GM23338 (cell line): ENCODE results near the gene PARP8. TPM values are rescaled to one million over a fixed set of nuclear protein-coding genes. Genes with fewer than 3 reads are reported as not detected.

Experiments
- ATAC-seq: fragments of 200-7000 bp; cut with Tn5 transposase; 3 replicates; pipeline ENCODE4 v1.9.1; 2020
- DNase-seq: peaks from one replicate; pipeline ENCODE4 v3.0.0-alpha.2; 2015; ENCODE audit warnings: low spot score
- H2AFZ ChIP-seq: fragments of 200-600 bp; sonication (generic); 2 replicates; pipeline ENCODE4 v1.8.0; 2016; ENCODE audit warnings: antibody characterized with exemption, mild to moderate bottlenecking, moderate library complexity
- H3F3A ChIP-seq: fragments of 200-600 bp; sonication (generic); replicated peaks from 2 replicates; pipeline ENCODE4 v1.8.0; 2017; ENCODE audit warnings: antibody characterized with exemption, mixed run types, low read depth
- H3K27ac ChIP-seq: fragments of 200-600 bp; sonication (generic); 2 replicates; pipeline ENCODE4 v1.6.1; 2016; ENCODE audit warnings: low read depth
- H3K27me3 ChIP-seq: fragments of 200-600 bp; sonication (generic); 2 replicates; pipeline ENCODE4 v1.8.0; 2016; ENCODE audit warnings: mild to moderate bottlenecking, mixed run types, moderate library complexity; ENCODE audit not compliant: insufficient read depth
- H3K36me3 ChIP-seq: fragments of 200-600 bp; sonication (generic); 2 replicates; pipeline ENCODE4 v1.8.0; 2016; ENCODE audit warnings: mild to moderate bottlenecking; ENCODE audit not compliant: insufficient read depth
- H3K4me1 ChIP-seq: fragments of 200-600 bp; sonication (generic); 2 replicates; pipeline ENCODE4 v1.8.0; 2016; ENCODE audit warnings: mild to moderate bottlenecking, moderate library complexity; ENCODE audit not compliant: insufficient read depth
- H3K4me2 ChIP-seq: fragments of 200-600 bp; sonication (generic); 2 replicates; pipeline ENCODE4 v1.7.1; 2017; ENCODE audit warnings: mixed run types
- H3K4me3 ChIP-seq: fragments of 200-600 bp; sonication (generic); 2 replicates; pipeline ENCODE4 v1.6.1; 2016; ENCODE audit warnings: mixed run types
- H3K79me2 ChIP-seq: fragments of 200-600 bp; sonication (generic); replicated peaks from 2 replicates; pipeline ENCODE4 v1.8.0; 2017; ENCODE audit warnings: mild to moderate bottlenecking; ENCODE audit not compliant: insufficient read depth
- H3K9me2 ChIP-seq: fragments of 200-600 bp; sonication (generic); 2 replicates; pipeline ENCODE4 v1.8.0; 2017; ENCODE audit not compliant: insufficient read depth
- H4K20me1 ChIP-seq: fragments of 200-600 bp; sonication (generic); replicated peaks from 2 replicates; pipeline ENCODE4 v1.8.0; 2017; ENCODE audit warnings: mild to moderate bottlenecking; ENCODE audit not compliant: insufficient read depth
- H3K27ac Mint-ChIP-seq: 2 replicates; pipeline ENCODE4 v1.8.0; 2020; ENCODE audit warnings: inconsistent platforms, mild to moderate bottlenecking, moderate library complexity, mixed read lengths
- H3K27me3 Mint-ChIP-seq: 3 replicates; pipeline ENCODE4 v1.8.0; 2022; ENCODE audit warnings: low read depth, mild to moderate bottlenecking, moderate library complexity, mixed read lengths, inconsistent platforms; ENCODE audit not compliant: insufficient read depth, poor library complexity
- H3K36me3 Mint-ChIP-seq: 3 replicates; pipeline ENCODE4 v1.8.0; 2021; ENCODE audit warnings: low read depth, mild to moderate bottlenecking, inconsistent platforms, moderate library complexity, mixed read lengths
- H3K4me1 Mint-ChIP-seq: 3 replicates; pipeline ENCODE4 v1.8.0; 2020; ENCODE audit warnings: mild to moderate bottlenecking, inconsistent platforms, mixed read lengths
- H3K4me3 Mint-ChIP-seq: 3 replicates; pipeline ENCODE4 v1.8.0; 2021; ENCODE audit warnings: moderate library complexity, mild to moderate bottlenecking, inconsistent platforms, mixed read lengths
- H3K9me3 Mint-ChIP-seq: 3 replicates; pipeline ENCODE4 v1.8.0; 2020; ENCODE audit warnings: moderate library complexity, mild to moderate bottlenecking, inconsistent platforms, mixed read lengths
- CREB1 ChIP-seq: fragments of 250-450 bp; sonication (Bioruptor Pico); IDR thresholded peaks from 2 replicates; pipeline ENCODE4 v1.5.0; 2020; ENCODE audit warnings: low read depth, mild to moderate bottlenecking, moderate library complexity
- CTCF ChIP-seq, 2 experiments: fragments of 200-600 bp in 1 of 2; sonication (generic) in 1 of 2; conservative IDR thresholded peaks; 2 replicates each; pipeline versions ENCODE4 v1.5.1 to v1.6.1; 2016 to 2017; ENCODE audit warnings: antibody characterized with exemption in 2 of 2, low read depth in 2 of 2, mild to moderate bottlenecking in 2 of 2, moderate library complexity in 1 of 2
- ETS1 ChIP-seq: IDR thresholded peaks from 2 replicates; pipeline ENCODE4 v1.6.1; 2016; ENCODE audit warnings: antibody characterized with exemption
- EZH2 ChIP-seq: fragments of 200-600 bp; sonication (generic); IDR thresholded peaks from one replicate; pipeline ENCODE4 v1.8.0; 2017; ENCODE audit warnings: antibody characterized with exemption, mild to moderate bottlenecking, low read depth; ENCODE audit not compliant: unreplicated experiment
- EZH2phosphoT487 ChIP-seq: fragments of 200-600 bp; sonication (generic); IDR thresholded peaks from one replicate; pipeline ENCODE4 v1.8.1; 2018; ENCODE audit warnings: antibody characterized with exemption; ENCODE audit not compliant: unreplicated experiment
- JUNB ChIP-seq: IDR thresholded peaks from one replicate; pipeline ENCODE4 v1.6.1; 2016; ENCODE audit warnings: antibody characterized with exemption; ENCODE audit not compliant: unreplicated experiment
- NANOG ChIP-seq: IDR thresholded peaks from 2 replicates; pipeline ENCODE4 v1.6.1; 2016; ENCODE audit warnings: antibody characterized with exemption, borderline replicate concordance
- POLR2AphosphoS5 ChIP-seq: IDR thresholded peaks from 2 replicates; pipeline ENCODE4 v1.6.1; 2016; ENCODE audit warnings: antibody characterized with exemption, low read depth
- REST ChIP-seq: IDR thresholded peaks from one replicate; pipeline ENCODE4 v1.6.1; 2018; ENCODE audit warnings: antibody characterized with exemption; ENCODE audit not compliant: unreplicated experiment
- STAT1 ChIP-seq: IDR thresholded peaks from one replicate; pipeline ENCODE4 v1.6.1; 2016; ENCODE audit warnings: antibody characterized with exemption; ENCODE audit not compliant: unreplicated experiment
- ZNF114 ChIP-seq: fragments of 250-450 bp; sonication (Bioruptor Pico); IDR thresholded peaks from 2 replicates; pipeline ENCODE4 v1.5.0; 2020; ENCODE audit warnings: mild to moderate bottlenecking, moderate library complexity
- ZNF331 ChIP-seq: fragments of 250-450 bp; sonication (Bioruptor Pico); IDR thresholded peaks from 2 replicates; pipeline ENCODE4 v1.5.0; 2020; ENCODE audit warnings: low read depth, mild to moderate bottlenecking, moderate library complexity
- polyA plus RNA-seq: library from polyadenylated mRNA; unstranded; fragments of >200 nt; fragmentation: Nextera tagmentation; extraction: Ambion mirVana; gene quantifications from 2 replicates; pipeline ENCODE4 v1.2.1, GENCODE V29; 2016
- total RNA-seq: library from RNA; depleted of rRNA; stranded (reverse); fragments of >200 nt; shearing (Covaris generic); gene quantifications from 2 replicates; pipeline ENCODE4 v1.2.3, GENCODE V29; 2014

PARP8 gene
- total and polyA plus RNA-seq, 2 experiments from 2014 or later: 13.0 to 25.0 TPM

- no peaks in the 10 kb centered on the region for H3K9me3 Mint-ChIP-seq
- Histone ChIP-seq H3K4me2 (no peak overlapping the region), H3K27ac (no peak overlapping the region), H3K9me2 (no peaks in the 10 kb centered on the region), H3K27me3 (no peaks in the 10 kb centered on the region), H3F3A (no peaks in the 10 kb centered on the region), H3K4me1 (peaks cover 22% of the 10 kb centered on the region), H2AFZ (no peak overlapping the region), H3K4me3 (no peak overlapping the region), H4K20me1 (no peaks in the 10 kb centered on the region; the same call in 1 of the 2 replicates), H3K79me2 (peaks cover 99% of the 10 kb centered on the region), H3K36me3 (no peaks in the 10 kb centered on the region)
- peaks cover 40% of the 10 kb centered on the region for H3K4me1 Mint-ChIP-seq
- no peak for ATAC-seq
- peaks cover 2% of the 10 kb centered on the region for H3K27me3 Mint-ChIP-seq
- no peaks in the 10 kb centered on the region for H3K36me3 Mint-ChIP-seq
- no peak for TF ChIP-seq EZH2phosphoT487
- no peak for TF ChIP-seq JUNB
- TF ChIP-seq REST: no peak
- TF ChIP-seq ETS1: no peak
- TF ChIP-seq POLR2AphosphoS5: no peak
- no peak for TF ChIP-seq CTCF (conservative IDR thresholded peaks at IDR 0.05; ENCODE audit: low read depth in 2 of 2)
- TF ChIP-seq ZNF114 (CRISPR knock-in tag): no peak
- TF ChIP-seq EZH2: no peak
- no peak for TF ChIP-seq STAT1
- TF ChIP-seq NANOG: no peak
- no peak overlapping the region for H3K4me3 Mint-ChIP-seq
- DNase-seq: no peak
- peak overlapping the region; percentile 36; the same call in 1 of the 2 replicates for H3K27ac Mint-ChIP-seq
Observed at GRCh38 chr5:50727149-50727496, 60.7 kb downstream of the PARP8 start.

GRCh38 chr5:50727845-50728244 is 61.4 kb downstream of the PARP8 start:
- Mint-ChIP-seq H3K9me3 (no peaks in the 10 kb centered on the region), H3K4me1 (peaks cover 33% of the 10 kb centered on the region), H3K36me3 (no peaks in the 10 kb centered on the region), H3K27ac (no peak overlapping the region), H3K27me3 (peaks cover 2% of the 10 kb centered on the region), H3K4me3 (no peak overlapping the region)
- Histone ChIP-seq H3F3A (no peaks in the 10 kb centered on the region), H4K20me1 (no peaks in the 10 kb centered on the region; the same call in 1 of the 2 replicates), H3K36me3 (no peaks in the 10 kb centered on the region), H3K4me2 (no peak overlapping the region), H3K27ac (no peak overlapping the region), H3K4me3 (no peak overlapping the region), H3K9me2 (no peaks in the 10 kb centered on the region), H2AFZ (no peak overlapping the region), H3K27me3 (no peaks in the 10 kb centered on the region), H3K4me1 (peaks cover 17% of the 10 kb centered on the region), H3K79me2 (peaks cover 99% of the 10 kb centered on the region)
- no peak for DNase-seq
- ATAC-seq: no peak
- TF ChIP-seq CREB1 (CRISPR knock-in tag) (no peak), EZH2 (no peak), CTCF (conservative IDR thresholded peaks at IDR 0.05; ENCODE audit: low read depth in 2 of 2) (no peak), STAT1 (no peak), EZH2phosphoT487 (no peak), ETS1 (no peak), POLR2AphosphoS5 (no peak), ZNF331 (CRISPR knock-in tag) (no peak), NANOG (no peak)
